PFSK-1 (cell line): ENCODE measurements around the gene KRT35.

Experiments used
- FOXP2 ChIP-seq: optimal IDR thresholded peaks from 2 replicates; pipeline ENCODE3; 2011; ENCODE audit warnings: borderline replicate concordance, control low read depth, inconsistent platforms; ENCODE audit not compliant: insufficient read depth; ENCODE audit errors: extremely low read length, extremely low read depth
- POLR2AphosphoS5 ChIP-seq: IDR thresholded peaks from 2 replicates; pipeline ENCODE4 v1.6.1; 2012; ENCODE audit warnings: low read depth, mild to moderate bottlenecking, control low read depth, low read length, moderate library complexity
- SIN3A ChIP-seq: IDR thresholded peaks from 2 replicates; pipeline ENCODE4 v1.6.1; 2012; ENCODE audit warnings: mild to moderate bottlenecking, low read length, moderate library complexity, borderline replicate concordance; ENCODE audit not compliant: insufficient read depth
- TAF1 ChIP-seq: IDR thresholded peaks from 2 replicates; pipeline ENCODE4 v1.6.1; 2012; ENCODE audit warnings: low read length, control low read depth, borderline replicate concordance; ENCODE audit not compliant: insufficient read depth
- TF ChIP-seq, protein P1 (sequence below), 2 experiments: IDR thresholded peaks; 2 replicates each; pipeline versions ENCODE4 v1.6.1 to v1.8.0; 2011 to 2012; ENCODE audit warnings: low read depth in 2 of 2, low read length in 2 of 2, control low read depth in 1 of 2, inconsistent platforms in 1 of 2, mild to moderate bottlenecking in 1 of 2, moderate library complexity in 1 of 2; ENCODE audit not compliant: insufficient read depth in 1 of 2

The KRT35 gene

DNA sequence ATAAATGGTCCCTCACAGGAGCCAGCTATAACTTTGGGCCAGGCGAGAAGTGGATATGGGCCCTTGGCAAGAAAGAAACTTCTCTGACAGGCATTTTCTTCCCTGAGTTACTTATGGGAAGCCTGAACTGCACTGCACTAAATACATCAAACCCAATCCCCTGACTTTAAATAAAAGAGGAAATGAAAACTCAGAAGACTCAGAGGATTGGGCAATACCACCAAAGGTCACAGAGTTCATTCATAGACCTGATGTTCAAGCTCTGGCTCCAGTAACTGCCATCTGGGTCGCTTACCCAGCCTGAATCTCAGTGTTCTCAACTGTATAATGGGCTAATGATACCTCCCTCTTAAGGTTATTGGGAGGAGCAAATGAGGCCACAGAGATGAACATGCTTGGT, 815 bp downstream of the KRT35 start:
- TF ChIP-seq TAF1: no peak
- no peak for TF ChIP-seq POLR2AphosphoS5
- no peak for TF ChIP-seq SIN3A
- TF ChIP-seq FOXP2: no peak
- TF ChIP-seq, protein P1, sequence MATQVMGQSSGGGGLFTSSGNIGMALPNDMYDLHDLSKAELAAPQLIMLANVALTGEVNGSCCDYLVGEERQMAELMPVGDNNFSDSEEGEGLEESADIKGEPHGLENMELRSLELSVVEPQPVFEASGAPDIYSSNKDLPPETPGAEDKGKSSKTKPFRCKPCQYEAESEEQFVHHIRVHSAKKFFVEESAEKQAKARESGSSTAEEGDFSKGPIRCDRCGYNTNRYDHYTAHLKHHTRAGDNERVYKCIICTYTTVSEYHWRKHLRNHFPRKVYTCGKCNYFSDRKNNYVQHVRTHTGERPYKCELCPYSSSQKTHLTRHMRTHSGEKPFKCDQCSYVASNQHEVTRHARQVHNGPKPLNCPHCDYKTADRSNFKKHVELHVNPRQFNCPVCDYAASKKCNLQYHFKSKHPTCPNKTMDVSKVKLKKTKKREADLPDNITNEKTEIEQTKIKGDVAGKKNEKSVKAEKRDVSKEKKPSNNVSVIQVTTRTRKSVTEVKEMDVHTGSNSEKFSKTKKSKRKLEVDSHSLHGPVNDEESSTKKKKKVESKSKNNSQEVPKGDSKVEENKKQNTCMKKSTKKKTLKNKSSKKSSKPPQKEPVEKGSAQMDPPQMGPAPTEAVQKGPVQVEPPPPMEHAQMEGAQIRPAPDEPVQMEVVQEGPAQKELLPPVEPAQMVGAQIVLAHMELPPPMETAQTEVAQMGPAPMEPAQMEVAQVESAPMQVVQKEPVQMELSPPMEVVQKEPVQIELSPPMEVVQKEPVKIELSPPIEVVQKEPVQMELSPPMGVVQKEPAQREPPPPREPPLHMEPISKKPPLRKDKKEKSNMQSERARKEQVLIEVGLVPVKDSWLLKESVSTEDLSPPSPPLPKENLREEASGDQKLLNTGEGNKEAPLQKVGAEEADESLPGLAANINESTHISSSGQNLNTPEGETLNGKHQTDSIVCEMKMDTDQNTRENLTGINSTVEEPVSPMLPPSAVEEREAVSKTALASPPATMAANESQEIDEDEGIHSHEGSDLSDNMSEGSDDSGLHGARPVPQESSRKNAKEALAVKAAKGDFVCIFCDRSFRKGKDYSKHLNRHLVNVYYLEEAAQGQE (IDR thresholded peaks at IDR 0.05; ENCODE audit: insufficient read depth in 1 of 2, low read depth in 2 of 2, low read length in 2 of 2): no peak

DNA sequence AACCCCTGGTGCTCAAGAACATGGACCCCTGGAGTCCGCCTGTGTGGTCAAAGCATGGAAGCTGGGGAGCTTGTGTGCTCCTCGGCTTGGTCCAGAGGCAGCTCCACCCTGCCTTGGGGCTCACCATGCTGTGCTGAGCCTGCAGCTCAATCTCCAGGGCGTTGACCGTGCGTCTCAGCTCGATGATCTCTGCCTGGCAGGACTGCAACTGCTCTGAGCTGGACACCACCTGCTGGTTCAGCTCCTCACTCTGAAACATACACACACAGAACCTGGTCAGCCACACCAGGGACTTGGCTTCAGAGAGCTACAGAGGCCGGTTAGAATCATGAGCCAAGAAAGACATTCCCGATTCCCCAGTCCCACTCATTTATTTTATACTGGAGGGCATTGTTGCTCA, 2.7 kb downstream of the KRT35 start:
- TF ChIP-seq, protein P1 (IDR thresholded peaks at IDR 0.05; ENCODE audit: insufficient read depth in 1 of 2, low read depth in 2 of 2, low read length in 2 of 2): no peak
- TF ChIP-seq SIN3A (no peak), POLR2AphosphoS5 (no peak), TAF1 (no peak), FOXP2 (no peak)

DNA sequence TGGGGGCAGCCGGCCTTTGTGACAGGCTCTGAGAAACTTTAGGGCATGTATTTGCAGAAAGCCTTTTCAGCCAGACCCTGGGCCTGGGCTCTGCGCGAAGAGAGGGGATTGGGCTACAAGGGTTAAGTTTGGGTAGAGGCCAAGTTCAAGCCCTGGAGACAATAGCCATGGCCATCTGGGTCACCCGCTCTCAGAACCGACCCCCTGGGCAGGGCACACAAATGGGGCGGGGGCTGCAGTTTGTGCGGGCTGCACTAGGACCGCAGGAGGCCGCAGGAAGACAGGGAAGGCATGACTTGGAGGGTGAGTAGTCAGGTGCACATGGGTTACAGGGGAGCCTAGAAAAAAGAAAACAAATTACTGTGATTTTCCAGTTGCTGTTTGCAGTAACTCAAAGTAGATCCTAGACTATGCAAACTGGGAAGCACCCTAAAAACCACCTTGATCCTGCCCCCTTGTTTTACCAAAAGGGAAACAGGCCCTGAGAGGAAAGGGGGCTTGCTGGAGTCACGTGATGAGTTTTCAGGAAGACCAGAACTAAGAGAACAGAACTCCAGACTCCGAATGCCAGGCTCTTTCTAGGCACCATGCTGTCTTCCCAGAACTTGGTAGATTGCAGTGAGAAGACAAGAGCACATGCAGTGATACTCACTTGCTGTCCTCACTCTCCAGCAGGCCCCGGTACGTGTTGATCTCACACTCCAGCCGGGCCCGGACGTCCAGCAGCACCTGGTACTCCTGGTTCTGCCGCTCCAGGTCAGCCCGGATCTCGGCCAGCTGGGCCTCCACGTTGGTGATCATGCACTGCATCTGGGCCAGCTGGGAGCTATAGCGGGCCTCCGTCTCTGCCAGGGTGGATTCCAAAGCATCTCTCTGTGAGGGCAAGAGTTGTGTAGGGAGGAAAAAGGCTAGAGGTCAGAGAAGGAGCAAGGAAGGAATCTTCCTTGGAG, 3.8 kb downstream of the KRT35 start:
- no peak for TF ChIP-seq FOXP2
- TF ChIP-seq, protein P1 (IDR thresholded peaks at IDR 0.05; ENCODE audit: insufficient read depth in 1 of 2, low read depth in 2 of 2, low read length in 2 of 2): no peak
- TF ChIP-seq TAF1: no peak
- TF ChIP-seq SIN3A: no peak

DNA sequence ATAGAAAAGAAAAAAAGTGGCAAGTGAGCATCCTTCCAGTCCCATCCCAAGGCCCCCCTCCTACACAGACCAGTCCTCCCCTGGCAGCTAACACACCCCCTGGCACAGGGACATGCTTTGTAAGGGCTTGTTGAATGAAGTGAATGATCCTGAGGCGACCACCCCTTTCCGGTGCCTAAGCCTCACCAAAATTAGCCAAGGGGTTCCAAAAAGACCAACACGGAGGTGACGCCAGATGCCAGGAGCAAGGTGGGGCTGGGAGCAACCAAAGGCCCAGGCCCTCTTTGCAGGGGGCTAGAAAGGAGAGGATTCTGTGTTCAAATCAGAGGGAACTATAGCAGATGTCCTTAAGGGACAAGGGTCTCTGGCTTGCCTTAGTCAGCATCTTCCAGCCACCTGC, 5.5 kb downstream of the KRT35 start:
- no peak for TF ChIP-seq SIN3A
- no peak for TF ChIP-seq POLR2AphosphoS5
- TF ChIP-seq TAF1: no peak
- no peak for TF ChIP-seq FOXP2
- TF ChIP-seq, protein P1 (IDR thresholded peaks at IDR 0.05; ENCODE audit: insufficient read depth in 1 of 2, low read depth in 2 of 2, low read length in 2 of 2): no peak

DNA sequence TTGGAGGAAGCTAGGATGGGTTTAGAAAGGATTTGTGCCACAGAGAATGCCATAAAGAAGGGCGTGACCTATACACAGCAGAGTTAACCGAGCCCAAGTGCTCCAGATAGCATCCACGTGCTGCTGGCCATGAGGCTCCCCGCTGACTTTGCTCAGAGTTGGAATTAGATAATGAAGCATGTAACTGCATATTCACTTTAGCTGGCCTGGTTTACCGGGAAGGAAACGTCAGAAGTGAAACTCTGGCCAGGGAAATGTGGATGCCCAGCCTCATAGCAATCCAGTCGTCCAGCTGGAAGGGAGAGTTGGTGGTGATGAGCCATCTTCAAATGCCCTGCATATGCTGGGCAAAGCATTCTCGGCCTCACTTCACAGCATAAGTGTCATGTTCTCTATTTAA, 6.1 kb downstream of the KRT35 start:
- TF ChIP-seq POLR2AphosphoS5: no peak
- TF ChIP-seq TAF1: no peak
- no peak for TF ChIP-seq FOXP2
- TF ChIP-seq, protein P1 (IDR thresholded peaks at IDR 0.05; ENCODE audit: insufficient read depth in 1 of 2, low read depth in 2 of 2, low read length in 2 of 2): no peak
- no peak for TF ChIP-seq SIN3A
